ENCODE results near the gene OLIG2. TPM values are rescaled to one million over a fixed set of nuclear protein-coding genes. Genes with fewer than 3 reads are reported as not detected.

OLIG2 gene
- total RNA-seq, 3 donors from 2014 or later (not counting 1 experiment from before 2014, with no cell fraction given) = not detected

DNA sequence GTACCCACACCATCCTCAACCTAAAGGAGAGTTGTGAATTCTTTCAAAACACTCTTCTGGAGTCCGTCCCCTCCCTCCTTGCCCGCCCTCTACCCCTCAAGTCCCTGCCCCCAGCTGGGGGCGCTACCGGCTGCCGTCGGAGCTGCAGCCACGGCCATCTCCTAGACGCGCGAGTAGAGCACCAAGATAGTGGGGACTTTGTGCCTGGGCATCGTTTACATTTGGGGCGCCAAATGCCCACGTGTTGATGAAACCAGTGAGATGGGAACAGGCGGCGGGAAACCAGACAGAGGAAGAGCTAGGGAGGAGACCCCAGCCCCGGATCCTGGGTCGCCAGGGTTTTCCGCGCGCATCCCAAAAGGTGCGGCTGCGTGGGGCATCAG lies 638 bp upstream of the OLIG2 start:
- ATAC-seq (no peak), DNase-seq (peak in 1 of 2 donors; percentile 14)

DNA sequence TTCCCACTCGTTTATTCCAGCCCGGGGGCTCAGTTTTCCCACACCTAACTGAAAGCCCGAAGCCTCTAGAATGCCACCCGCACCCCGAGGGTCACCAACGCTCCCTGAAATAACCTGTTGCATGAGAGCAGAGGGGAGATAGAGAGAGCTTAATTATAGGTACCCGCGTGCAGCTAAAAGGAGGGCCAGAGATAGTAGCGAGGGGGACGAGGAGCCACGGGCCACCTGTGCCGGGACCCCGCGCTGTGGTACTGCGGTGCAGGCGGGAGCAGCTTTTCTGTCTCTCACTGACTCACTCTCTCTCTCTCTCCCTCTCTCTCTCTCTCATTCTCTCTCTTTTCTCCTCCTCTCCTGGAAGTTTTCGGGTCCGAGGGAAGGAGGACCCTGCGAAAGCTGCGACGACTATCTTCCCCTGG lies 716 bp downstream of the OLIG2 start:
- DNase-seq = no peak
- H3K27ac Mint-ChIP-seq = peak overlapping the region; percentile 42 to 80
- Histone ChIP-seq H3K4me1 (ENCODE audit: control insufficient read depth, insufficient read depth, low read length) (peaks cover 71% of the 10 kb centered on the region), H3K4me3 (ENCODE audit: low read length) (no peak overlapping the region), H3K27me3 (ENCODE audit: control insufficient read depth, insufficient read depth, low read length) (peaks cover 92% of the 10 kb centered on the region), H3K36me3 (ENCODE audit: control insufficient read depth, insufficient read depth, low read length) (no peaks in the 10 kb centered on the region), H3K27ac (ENCODE audit: low read length) (no peak overlapping the region), H3K9me3 (ENCODE audit: control insufficient read depth, insufficient read depth, low read length) (peaks cover 3% of the 10 kb centered on the region)
- H3K9me3 Mint-ChIP-seq = no peaks in the 10 kb centered on the region
- H3K27me3 Mint-ChIP-seq (ENCODE audit: low read depth in 2 of 2) = peaks cover 62 to 75% of the 10 kb centered on the region in 2 donors
- H3K36me3 Mint-ChIP-seq = peaks cover 6% of the 10 kb centered on the region
- TF ChIP-seq, protein P1, sequence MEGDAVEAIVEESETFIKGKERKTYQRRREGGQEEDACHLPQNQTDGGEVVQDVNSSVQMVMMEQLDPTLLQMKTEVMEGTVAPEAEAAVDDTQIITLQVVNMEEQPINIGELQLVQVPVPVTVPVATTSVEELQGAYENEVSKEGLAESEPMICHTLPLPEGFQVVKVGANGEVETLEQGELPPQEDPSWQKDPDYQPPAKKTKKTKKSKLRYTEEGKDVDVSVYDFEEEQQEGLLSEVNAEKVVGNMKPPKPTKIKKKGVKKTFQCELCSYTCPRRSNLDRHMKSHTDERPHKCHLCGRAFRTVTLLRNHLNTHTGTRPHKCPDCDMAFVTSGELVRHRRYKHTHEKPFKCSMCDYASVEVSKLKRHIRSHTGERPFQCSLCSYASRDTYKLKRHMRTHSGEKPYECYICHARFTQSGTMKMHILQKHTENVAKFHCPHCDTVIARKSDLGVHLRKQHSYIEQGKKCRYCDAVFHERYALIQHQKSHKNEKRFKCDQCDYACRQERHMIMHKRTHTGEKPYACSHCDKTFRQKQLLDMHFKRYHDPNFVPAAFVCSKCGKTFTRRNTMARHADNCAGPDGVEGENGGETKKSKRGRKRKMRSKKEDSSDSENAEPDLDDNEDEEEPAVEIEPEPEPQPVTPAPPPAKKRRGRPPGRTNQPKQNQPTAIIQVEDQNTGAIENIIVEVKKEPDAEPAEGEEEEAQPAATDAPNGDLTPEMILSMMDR (IDR thresholded peaks at IDR 0.05) = no peak
- 8% methylated on average over 19 of the region's 21 CpGs for WGBS (ENCODE audit: insufficient coverage)
- H3K4me1 Mint-ChIP-seq = peaks cover 51 to 58% of the 10 kb centered on the region in 2 donors
- H3K4me3 Mint-ChIP-seq = peak overlapping the region; percentile 78
- no peak for ATAC-seq
- intact Hi-C loops (cut with micrococcal nuclease) = loop anchor here (10.0 kb wide), 1 partner anchor 98 kb away; no protein-coding TSS in a partner anchor

More for the DNA sequence above, 638 bp upstream of the OLIG2 start:
- peaks cover 93% of the 10 kb centered on the region for H3K27me3 ChIP-seq (ENCODE audit: control insufficient read depth, insufficient read depth, low read length)
- H3K4me3 ChIP-seq (ENCODE audit: low read length) = no peak overlapping the region
- Mint-ChIP-seq H3K27me3 (ENCODE audit: low read depth in 2 of 2) (peaks cover 63 to 76% of the 10 kb centered on the region in 2 donors), H3K27ac (no peak overlapping the region), H3K4me1 (peaks cover 56 to 69% of the 10 kb centered on the region in 2 donors), H3K4me3 (no peak overlapping the region), H3K36me3 (peaks cover 6% of the 10 kb centered on the region), H3K9me3 (no peaks in the 10 kb centered on the region)
- WGBS (ENCODE audit: insufficient coverage) = 10% methylated on average over 22 of the region's 22 CpGs
- H3K36me3 ChIP-seq (ENCODE audit: control insufficient read depth, insufficient read depth, low read length) = no peaks in the 10 kb centered on the region
- peaks cover 79% of the 10 kb centered on the region for H3K4me1 ChIP-seq (ENCODE audit: control insufficient read depth, insufficient read depth, low read length)
- H3K9me3 ChIP-seq (ENCODE audit: control insufficient read depth, insufficient read depth, low read length) = peaks cover 3% of the 10 kb centered on the region
- intact Hi-C loops (cut with micrococcal nuclease) = loop anchor here (10.0 kb wide), 1 partner anchor 100 kb away; no protein-coding TSS in a partner anchor
- no peak overlapping the region for H3K27ac ChIP-seq (ENCODE audit: low read length)
- TF ChIP-seq, protein P1 (IDR thresholded peaks at IDR 0.05) = no peak

DNA sequence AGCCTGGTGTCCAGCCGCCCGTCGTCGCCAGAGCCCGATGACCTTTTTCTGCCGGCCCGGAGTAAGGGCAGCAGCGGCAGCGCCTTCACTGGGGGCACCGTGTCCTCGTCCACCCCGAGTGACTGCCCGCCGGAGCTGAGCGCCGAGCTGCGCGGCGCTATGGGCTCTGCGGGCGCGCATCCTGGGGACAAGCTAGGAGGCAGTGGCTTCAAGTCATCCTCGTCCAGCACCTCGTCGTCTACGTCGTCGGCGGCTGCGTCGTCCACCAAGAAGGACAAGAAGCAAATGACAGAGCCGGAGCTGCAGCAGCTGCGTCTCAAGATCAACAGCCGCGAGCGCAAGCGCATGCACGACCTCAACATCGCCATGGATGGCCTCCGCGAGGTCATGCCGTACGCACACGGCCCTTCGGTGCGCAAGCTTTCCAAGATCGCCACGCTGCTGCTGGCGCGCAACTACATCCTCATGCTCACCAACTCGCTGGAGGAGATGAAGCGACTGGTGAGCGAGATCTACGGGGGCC lies 1.2 kb downstream of the OLIG2 start:
- Histone ChIP-seq H3K9me3 (ENCODE audit: control insufficient read depth, insufficient read depth, low read length) (peaks cover 3% of the 10 kb centered on the region), H3K27ac (ENCODE audit: low read length) (no peak overlapping the region), H3K4me1 (ENCODE audit: control insufficient read depth, insufficient read depth, low read length) (peaks cover 71% of the 10 kb centered on the region), H3K27me3 (ENCODE audit: control insufficient read depth, insufficient read depth, low read length) (peaks cover 92% of the 10 kb centered on the region), H3K36me3 (ENCODE audit: control insufficient read depth, insufficient read depth, low read length) (no peaks in the 10 kb centered on the region), H3K4me3 (ENCODE audit: low read length) (no peak overlapping the region)
- ATAC-seq = no peak
- 5% methylated on average over 54 of the region's 54 CpGs for WGBS (ENCODE audit: insufficient coverage)
- Mint-ChIP-seq H3K27me3 (ENCODE audit: low read depth in 2 of 2) (peaks cover 57 to 73% of the 10 kb centered on the region in 2 donors), H3K4me3 (peak overlapping the region; percentile 78), H3K9me3 (no peaks in the 10 kb centered on the region), H3K36me3 (peaks cover 6% of the 10 kb centered on the region), H3K27ac (peak overlapping the region; percentile 42 to 80), H3K4me1 (peaks cover 51 to 57% of the 10 kb centered on the region in 2 donors)
- intact Hi-C loops (cut with micrococcal nuclease) = loop anchor here (10.0 kb wide), 1 partner anchor 98 kb away; no protein-coding TSS in a partner anchor
- DNase-seq = peak in 1 of 2 donors; percentile 17
- TF ChIP-seq, protein P1 (IDR thresholded peaks at IDR 0.05) = no peak

Data from natural killer cell (primary cell).